Bronchial epithelial cell (primary cell): Measurements from ENCODE around the gene SDF4. TPM values are rescaled to one million over a fixed set of nuclear protein-coding genes. Genes with fewer than 3 reads are reported as not detected.

Source experiments
- DNase-seq: peaks from one replicate; pipeline ENCODE4 v3.0.0-alpha.2; 2010; ENCODE audit warnings: low read depth
- FAIRE-seq: peaks from 2 replicates; lab custom pipeline; 2011; peaks lifted over from hg19 to GRCh38; lab: Jason Lieb, UNC
- H3K27me3 ChIP-seq: 2 replicates; pipeline ENCODE4 v1.5.1; 2011; ENCODE audit warnings: low read length; ENCODE audit not compliant: control insufficient read depth, insufficient read depth
- H3K36me3 ChIP-seq: 2 replicates; pipeline ENCODE4 v1.5.1; 2011; ENCODE audit warnings: low read length; ENCODE audit not compliant: control insufficient read depth, insufficient read depth
- H3K4me3 ChIP-seq: 2 replicates; pipeline ENCODE4 v1.5.1; 2011; ENCODE audit warnings: mild to moderate bottlenecking, low read depth, low read length, control low read depth
- CTCF ChIP-seq: IDR thresholded peaks from 2 replicates; pipeline ENCODE4 v1.5.1; 2011; ENCODE audit warnings: mild to moderate bottlenecking, moderate library complexity, low read length, control low read depth, inconsistent platforms; ENCODE audit not compliant: insufficient read depth, severe bottlenecking
- total RNA-seq: library from RNA; depleted of rRNA; stranded (reverse); fragments of >200 nt; gene quantifications from 2 replicates; pipeline ENCODE4 v1.2.1, GENCODE V29; 2014

SDF4 gene
- total RNA-seq, 1 donor from 2014 or later: 68.2 TPM

GRCh38 chr1:1204998-1205768 lies 26.6 kb downstream of the SDF4 start:
- Histone ChIP-seq H3K4me3 (no peak overlapping the region), H3K27me3 (peaks cover 2% of the 10 kb centered on the region), H3K36me3 (no peaks in the 10 kb centered on the region)
- DNase-seq (no peak), FAIRE-seq (no peak)
- no peak for TF ChIP-seq CTCF

- FAIRE-seq (no peak), DNase-seq (no peak)
- Histone ChIP-seq H3K4me3 (no peak overlapping the region), H3K36me3 (no peaks in the 10 kb centered on the region), H3K27me3 (peaks cover 2% of the 10 kb centered on the region)
- TF ChIP-seq CTCF: no peak
These were observed 27.3 kb downstream of the SDF4 start for GRCh38 chr1:1204425-1204920.

DNA sequence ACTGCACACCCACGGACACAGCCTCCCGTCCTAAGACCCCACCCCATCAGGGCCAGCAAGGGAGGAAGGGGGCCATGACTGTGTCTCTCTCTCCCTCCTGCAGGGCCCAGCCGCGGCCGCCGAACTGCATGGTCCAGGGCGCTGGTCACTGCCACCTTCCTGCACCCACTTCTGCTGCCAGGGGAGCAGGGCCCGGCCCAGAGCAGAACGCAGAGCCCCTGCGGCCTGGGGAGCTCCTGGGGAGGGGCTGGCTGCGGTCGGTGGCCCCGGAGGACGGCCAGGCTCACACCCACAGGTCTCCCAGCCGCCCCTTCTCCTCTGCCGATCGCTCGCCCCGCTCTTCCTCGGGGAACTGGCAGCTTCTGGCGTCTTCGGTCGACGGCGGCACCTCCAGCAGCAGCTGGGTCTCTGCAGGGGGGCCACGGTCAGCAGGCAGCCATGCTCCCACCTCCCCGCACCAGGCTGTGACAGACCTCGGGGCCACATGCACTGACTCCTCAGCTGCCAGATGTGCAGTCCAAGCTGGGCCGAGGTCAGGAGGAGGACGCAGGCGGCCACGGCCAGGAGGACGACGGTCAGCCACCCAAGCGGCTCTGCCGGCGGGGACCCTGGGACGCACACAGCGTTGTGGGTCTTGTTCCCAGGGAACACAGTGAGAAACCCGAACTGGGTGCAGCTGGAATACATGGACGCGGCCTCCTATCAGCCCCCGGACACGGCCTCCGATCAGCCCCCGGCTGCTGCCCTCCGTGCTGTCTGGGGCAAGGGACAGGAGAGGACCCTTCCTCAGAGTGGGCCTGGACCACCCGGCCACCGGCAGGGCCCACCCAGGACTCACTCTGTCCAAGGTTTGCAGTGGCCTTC lies 28.0 kb downstream of the SDF4 start:
- Histone ChIP-seq H3K36me3 (no peaks in the 10 kb centered on the region), H3K4me3 (no peak overlapping the region), H3K27me3 (peaks cover 4% of the 10 kb centered on the region)
- no peak for FAIRE-seq
- no peak for TF ChIP-seq CTCF
- no peak for DNase-seq

GRCh38 chr1:1202831-1203560 lies 28.8 kb downstream of the SDF4 start:
- no peak for TF ChIP-seq CTCF
- Histone ChIP-seq H3K4me3 (peak overlapping the region; percentile 28), H3K36me3 (no peaks in the 10 kb centered on the region), H3K27me3 (peaks cover 4% of the 10 kb centered on the region)
- FAIRE-seq (no peak), DNase-seq (peak; percentile 41)

DNA sequence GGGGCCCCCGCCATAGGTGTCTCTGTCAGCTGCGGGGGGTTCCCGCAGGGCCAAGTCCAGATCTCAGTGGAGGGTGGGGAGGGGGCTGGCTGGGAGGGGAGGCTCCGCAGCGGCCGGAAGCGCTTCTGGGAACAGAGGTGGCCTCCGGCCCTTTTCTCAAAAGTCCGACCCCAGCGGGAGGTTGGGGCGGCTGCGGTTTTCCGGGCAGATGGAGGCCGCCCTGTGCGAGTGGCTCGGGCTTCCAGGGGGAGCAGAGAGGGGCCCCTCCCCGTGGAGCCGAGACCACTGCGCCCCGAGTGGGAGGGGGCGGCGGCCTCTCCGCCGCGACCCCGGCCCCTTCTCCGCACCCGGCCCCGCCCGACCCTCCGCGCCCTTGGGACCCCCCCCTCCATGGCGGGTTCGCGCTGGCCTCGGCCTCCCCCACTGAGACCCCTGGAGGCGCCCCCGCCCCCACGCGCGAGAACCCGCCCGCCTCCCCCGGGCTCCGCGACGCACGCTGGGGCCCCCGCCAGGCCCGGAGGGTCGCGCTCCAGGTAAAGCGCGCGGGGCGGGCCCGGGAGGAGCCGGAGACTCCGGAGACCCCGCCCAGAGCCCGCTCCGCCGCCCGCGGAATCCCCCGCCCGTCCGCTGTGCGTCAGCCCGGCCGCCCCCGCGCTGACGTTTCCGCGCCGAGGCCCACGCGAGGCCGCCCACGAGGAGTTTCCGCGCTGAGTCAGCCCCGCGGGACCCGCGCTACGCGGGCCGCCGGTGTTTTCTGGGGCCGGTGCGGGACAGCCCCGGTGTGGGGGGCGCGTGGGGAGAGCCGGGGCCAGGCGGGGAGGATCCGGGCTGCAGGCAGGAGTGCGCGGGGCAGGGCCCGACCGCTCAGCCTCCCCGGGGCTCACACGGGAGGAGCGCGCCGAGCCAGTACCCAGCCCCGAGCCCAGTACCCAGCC lies 30.7 kb downstream of the SDF4 start:
- H3K27me3 ChIP-seq: peaks cover 4% of the 10 kb centered on the region
- TF ChIP-seq CTCF: no peak
- FAIRE-seq: no peak
- DNase-seq: peak; percentile 21
- H3K4me3 ChIP-seq: peak overlapping the region; percentile 30
- H3K36me3 ChIP-seq: no peaks in the 10 kb centered on the region
